Neuronal stem cell (in vitro differentiated cells): ENCODE results near the gene MTR.

Source experiments
- DNase-seq: peaks from one replicate; pipeline ENCODE4 v3.0.0-alpha.2; 2013; ENCODE audit warnings: low spot score
- H2AFZ ChIP-seq: one replicate; pipeline ENCODE4 v1.6.1; 2013; ENCODE audit warnings: mild to moderate bottlenecking, low read length, inconsistent platforms
- H2AK5ac ChIP-seq: 2 replicates; pipeline ENCODE4 v1.6.1; 2013; ENCODE audit warnings: low read depth, mild to moderate bottlenecking, inconsistent platforms, low read length, moderate library complexity, mixed read lengths
- H2BK120ac ChIP-seq: 2 replicates; pipeline ENCODE4 v1.6.1; 2013; ENCODE audit warnings: low read depth, mild to moderate bottlenecking, inconsistent platforms, low read length, moderate library complexity, mixed read lengths
- H2BK12ac ChIP-seq: one replicate; pipeline ENCODE4 v1.6.1; 2013; ENCODE audit warnings: low read length, inconsistent platforms
- H2BK15ac ChIP-seq: 2 replicates; pipeline ENCODE4 v1.6.1; 2013; ENCODE audit warnings: mild to moderate bottlenecking, low read length, inconsistent platforms, mixed read lengths
- H2BK5ac ChIP-seq: one replicate; pipeline ENCODE4 v1.6.1; 2013; ENCODE audit warnings: inconsistent platforms, mild to moderate bottlenecking, low read length, moderate library complexity
- H3K14ac ChIP-seq: one replicate; pipeline ENCODE4 v1.6.1; 2013; ENCODE audit warnings: low read length, inconsistent platforms
- H3K18ac ChIP-seq: 2 replicates; pipeline ENCODE4 v1.6.1; 2013; ENCODE audit warnings: low read length, inconsistent platforms
- H3K23ac ChIP-seq: 2 replicates; pipeline ENCODE4 v1.6.1; 2013; ENCODE audit warnings: low read depth, mild to moderate bottlenecking, mixed read lengths, low read length, inconsistent platforms; ENCODE audit not compliant: poor library complexity
- H3K27ac ChIP-seq: replicated peaks from 3 replicates; pipeline ENCODE4 v1.5.1; 2013; ENCODE audit warnings: low read length, inconsistent platforms
- H3K27me3 ChIP-seq, 3 experiments: 2 replicates each; pipeline ENCODE4 v1.6.1; 2013; ENCODE audit warnings: low read length in 3 of 3, mild to moderate bottlenecking in 2 of 3, inconsistent platforms in 1 of 3, low read depth in 1 of 3, mixed read lengths in 1 of 3, moderate library complexity in 1 of 3; ENCODE audit not compliant: control insufficient read depth in 3 of 3, insufficient read depth in 3 of 3
- H3K36me3 ChIP-seq, 2 donors: replicated peaks in 1 of 2; 2 replicates each; pipeline ENCODE4 v1.6.1; 2013; ENCODE audit warnings: low read length in 2 of 2; ENCODE audit not compliant: control insufficient read depth in 2 of 2, insufficient read depth in 2 of 2
- H3K4ac ChIP-seq: 2 replicates; pipeline ENCODE4 v1.6.1; 2013; ENCODE audit warnings: inconsistent platforms, mild to moderate bottlenecking, low read length, moderate library complexity
- H3K4me1 ChIP-seq, 2 donors: 1 replicate in 1 of 2; 2 replicates in 1 of 2; pipeline ENCODE4 v1.6.1; 2013; ENCODE audit warnings: low read length in 2 of 2, low read depth in 1 of 2; ENCODE audit not compliant: control insufficient read depth in 2 of 2, insufficient read depth in 1 of 2
- H3K4me2 ChIP-seq: one replicate; pipeline ENCODE4 v1.6.1; 2013; ENCODE audit warnings: mild to moderate bottlenecking, low read length, inconsistent platforms; ENCODE audit not compliant: insufficient read depth, poor library complexity, severe bottlenecking
- H3K4me3 ChIP-seq, 2 donors: 2 replicates each; pipeline ENCODE4 v1.5.1; 2013; ENCODE audit warnings: low read length in 2 of 2, mild to moderate bottlenecking in 2 of 2, inconsistent platforms in 1 of 2, moderate library complexity in 1 of 2
- H3K79me1 ChIP-seq: one replicate; pipeline ENCODE4 v1.6.1; 2013; ENCODE audit warnings: low read depth, mild to moderate bottlenecking, inconsistent platforms, low read length, moderate library complexity
- H3K9ac ChIP-seq: one replicate; pipeline ENCODE4 v1.6.1; 2013; ENCODE audit warnings: mild to moderate bottlenecking, low read depth, low read length, inconsistent platforms; ENCODE audit not compliant: poor library complexity
- H3K9me3 ChIP-seq, 2 donors: replicated peaks in 1 of 2; 2 replicates each; pipeline versions ENCODE3 to v1.6.1; 2013; ENCODE audit warnings: low read length in 2 of 2, mild to moderate bottlenecking in 2 of 2, inconsistent platforms in 1 of 2, low read depth in 1 of 2, mixed read lengths in 1 of 2, moderate library complexity in 1 of 2; ENCODE audit not compliant: control insufficient read depth in 2 of 2, insufficient read depth in 1 of 2
- H4K8ac ChIP-seq: one replicate; pipeline ENCODE4 v1.6.1; 2013; ENCODE audit warnings: low read depth, mild to moderate bottlenecking, inconsistent platforms, low read length, moderate library complexity
- H4K91ac ChIP-seq: one replicate; pipeline ENCODE4 v1.6.1; 2013; ENCODE audit warnings: low read length, low read depth, mild to moderate bottlenecking, inconsistent platforms; ENCODE audit not compliant: poor library complexity
- WGBS, 2 donors: extraction: QIAGEN DNeasy Blood & Tissue Kit; methylation state at CpG; one replicate each; pipeline ENCODE4 v1.1.7; 2013; ENCODE audit warnings: missing lambda C conversion rate in 2 of 2, mixed read lengths in 1 of 2; ENCODE audit not compliant: insufficient read length in 2 of 2, insufficient replicate concordance in 1 of 2; ENCODE audit errors: extremely low coverage in 2 of 2; 5-methylcytosine and 5-hydroxymethylcytosine counted together

The MTR gene

DNA sequence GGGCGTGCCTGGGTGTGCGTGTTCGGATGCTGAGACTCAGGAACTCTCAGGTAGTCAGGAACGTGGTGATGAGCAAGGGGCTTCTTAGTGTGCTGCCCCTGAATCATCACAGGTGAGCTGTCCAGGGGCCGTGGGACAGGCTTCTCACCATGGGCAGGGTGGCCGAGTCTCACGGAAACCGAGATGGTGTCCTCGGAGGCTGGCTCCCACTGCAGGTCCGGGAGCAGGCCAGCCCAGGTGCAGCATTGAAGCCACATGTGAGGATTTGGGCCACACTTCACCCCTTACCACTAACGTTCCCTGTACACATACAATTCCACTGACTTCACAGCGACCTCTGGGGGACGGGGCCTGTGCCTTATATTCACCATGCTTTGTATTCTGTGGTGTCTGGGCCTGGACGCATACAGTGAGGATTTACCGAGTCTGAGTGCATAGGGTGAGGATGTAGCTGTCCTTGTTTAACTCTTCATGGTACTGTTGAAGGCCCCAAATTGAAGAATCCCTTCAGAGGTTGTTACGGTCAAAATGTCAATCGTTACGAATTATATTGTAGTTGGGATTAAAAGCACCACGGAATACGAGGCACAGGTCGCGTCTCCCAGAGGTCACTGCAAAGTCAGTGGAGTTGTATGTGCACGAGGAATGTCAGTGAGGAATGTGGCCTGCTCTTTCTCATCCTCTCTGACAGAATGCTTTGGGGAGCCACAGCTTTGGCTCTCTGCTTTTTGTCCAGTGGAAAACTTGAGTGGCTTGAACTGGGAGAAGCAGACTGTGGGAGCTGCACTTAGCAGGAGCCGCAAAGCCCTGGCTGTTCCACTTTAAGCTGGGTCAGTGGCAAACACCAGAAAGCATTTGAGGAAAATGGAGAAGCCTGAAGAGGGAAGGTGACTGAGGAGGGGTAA is 95.3 kb downstream of the MTR start:
- no CpG with 5 or more reads among the region's 24 CpGs for WGBS, 2 donors
- no peak overlapping the region for H3K4me3 ChIP-seq

DNA sequence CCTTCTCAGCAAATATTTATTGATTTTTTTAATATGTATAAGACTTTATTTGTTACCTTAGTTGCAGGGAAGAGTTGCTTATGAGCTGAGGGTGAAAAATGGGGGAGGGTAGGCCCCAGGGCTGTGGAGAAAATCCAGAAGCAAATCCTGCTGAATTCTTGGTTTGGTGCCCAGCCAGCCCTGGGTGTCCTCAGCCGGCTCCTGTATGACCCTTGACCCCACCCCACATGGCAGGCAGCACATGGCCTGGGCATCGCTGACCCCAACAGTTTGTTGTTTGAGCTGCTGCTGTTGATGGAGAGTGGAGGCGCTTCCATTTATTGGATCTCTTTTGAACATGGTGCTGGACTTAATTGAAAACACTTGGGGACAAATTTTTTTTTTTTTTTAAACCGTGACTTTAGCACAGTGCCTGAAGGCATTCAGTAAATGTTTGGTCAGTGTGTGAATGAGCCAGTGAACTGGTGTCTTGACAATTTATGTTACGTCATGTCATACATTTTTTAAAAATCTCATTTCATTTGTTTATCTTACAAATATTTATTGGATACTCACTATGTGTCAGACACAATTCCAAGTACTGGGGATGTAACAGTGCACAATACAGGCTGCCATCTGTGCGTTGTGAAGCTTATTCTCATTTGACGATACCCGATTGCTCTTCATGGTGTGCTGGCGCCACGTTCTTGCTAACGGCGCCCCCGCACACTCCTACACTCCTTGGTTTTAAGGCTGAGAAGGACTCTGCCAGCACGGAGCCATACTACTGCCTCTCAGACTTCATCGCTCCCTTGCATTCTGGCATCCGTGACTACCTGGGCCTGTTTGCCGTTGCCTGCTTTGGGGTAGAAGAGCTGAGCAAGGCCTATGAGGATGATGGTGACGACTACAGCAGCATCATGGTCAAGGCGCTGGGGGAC is 98.8 kb downstream of the MTR start:
- Histone ChIP-seq H3K14ac (no peak overlapping the region), H3K27me3 (no peaks in the 10 kb centered on the region), H3K36me3 (peaks cover 20 to 98% of the 10 kb centered on the region in 2 donors), H2BK12ac (no peak overlapping the region), H2BK15ac (no peak overlapping the region), H2BK5ac (no peak overlapping the region), H3K23ac (no peak overlapping the region), H3K27ac (no peak overlapping the region), H3K79me1 (no peaks in the 10 kb centered on the region), H2AFZ (no peak overlapping the region), H3K4me3 (no peak overlapping the region), H3K4ac (no peak overlapping the region), H3K9me3 (no peaks in the 10 kb centered on the region), H4K91ac (no peak overlapping the region), H3K4me2 (no peak overlapping the region), H4K8ac (no peak overlapping the region), H3K4me1 (no peaks in the 10 kb centered on the region), H2BK120ac (no peak overlapping the region), H3K18ac (no peak overlapping the region), H2AK5ac (no peak overlapping the region), H3K9ac (peak overlapping the region; percentile 30)
- no CpG with 5 or more reads among the region's 19 CpGs for WGBS, 2 donors
- no peak for DNase-seq

More for the DNA sequence above, 95.3 kb downstream of the MTR start:
- Histone ChIP-seq H3K18ac (peak overlapping the region; percentile 45), H2AFZ (no peak overlapping the region), H4K8ac (no peak overlapping the region), H3K9me3 (no peaks in the 10 kb centered on the region), H3K79me1 (no peaks in the 10 kb centered on the region), H3K4me1 (no peaks in the 10 kb centered on the region), H2BK15ac (no peak overlapping the region), H2BK5ac (no peak overlapping the region), H2BK12ac (no peak overlapping the region), H3K4ac (no peak overlapping the region), H2BK120ac (no peak overlapping the region), H3K27me3 (no peaks in the 10 kb centered on the region), H2AK5ac (no peak overlapping the region), H3K9ac (no peak overlapping the region), H3K27ac (peak overlapping the region; percentile 5), H3K23ac (peak overlapping the region; percentile 13), H4K91ac (no peak overlapping the region), H3K14ac (no peak overlapping the region), H3K36me3 (peaks cover 24 to 97% of the 10 kb centered on the region in 2 donors), H3K4me2 (no peak overlapping the region)
- DNase-seq, result peak; percentile 6

- DNase-seq, result no peak
- no peak overlapping the region for H3K4me3 ChIP-seq
- no peaks in the 10 kb centered on the region for H3K27me3 ChIP-seq
- H4K8ac ChIP-seq, result no peak overlapping the region
- H2BK120ac ChIP-seq, result no peak overlapping the region
- H3K23ac ChIP-seq, result no peak overlapping the region
- peaks cover 18 to 97% of the 10 kb centered on the region in 2 donors for H3K36me3 ChIP-seq
- no peak overlapping the region for H3K9ac ChIP-seq
- no peak overlapping the region for H4K91ac ChIP-seq
- H3K4me1 ChIP-seq, result no peaks in the 10 kb centered on the region
- no peak overlapping the region for H2BK12ac ChIP-seq
- H2AFZ ChIP-seq, result no peak overlapping the region
- H3K18ac ChIP-seq, result no peak overlapping the region
- no peak overlapping the region for H3K14ac ChIP-seq
- no peak overlapping the region for H2BK5ac ChIP-seq
- H3K4me2 ChIP-seq, result no peak overlapping the region
- H3K4ac ChIP-seq, result no peak overlapping the region
- H3K9me3 ChIP-seq, result no peaks in the 10 kb centered on the region
- H3K27ac ChIP-seq, result no peak overlapping the region
- WGBS, 2 donors, result no CpG with 5 or more reads among the region's 8 CpGs
- no peak overlapping the region for H2AK5ac ChIP-seq
- H3K79me1 ChIP-seq, result no peaks in the 10 kb centered on the region
- no peak overlapping the region for H2BK15ac ChIP-seq
Measured at GRCh38 chr1:236895665-236896387, 100.7 kb downstream of the MTR start.
